NCI-H2107 treated with DMSO at 0.1 percent for 48 hours (cell line): ENCODE results near the gene KRTAP1-4.
"Not testable (repeated sequence)": the region's sequence is repeated elsewhere in the genome, so short reads cannot be mapped to it uniquely, and the experiment has no call there.

Source experiments
- DNase-seq: peaks from one replicate; lab custom pipeline; 2025; ENCODE audit not compliant: unreplicated experiment; lab: John Stamatoyannopoulos, UW

Gene KRTAP1-4

DNA sequence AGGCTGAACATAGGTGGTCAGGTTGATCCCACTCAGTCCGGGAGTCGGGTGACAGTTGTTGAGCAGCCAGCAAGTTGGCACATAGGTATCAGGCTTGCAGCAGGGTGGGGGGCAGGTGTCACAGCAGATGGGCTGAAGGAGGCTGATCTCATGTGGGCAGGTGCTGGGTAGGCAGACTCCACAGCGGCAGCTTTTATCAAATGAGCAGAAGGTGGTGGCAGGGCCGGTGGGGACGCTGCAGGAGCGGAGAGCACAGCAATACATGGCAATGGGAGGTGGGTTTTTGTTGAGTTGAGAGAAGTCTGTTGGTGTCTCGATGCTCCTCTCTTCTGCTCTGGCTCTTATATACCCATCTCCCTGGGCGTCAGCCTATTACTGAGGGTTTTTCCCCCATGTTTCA lies 21.2 kb downstream of the KRTAP1-4 start, which contains the start of gene KRTAP3-1:
KRTAP3-1 (minus strand) TSS at position 318 of the 400 bp plus-strand sequence; CDS start at position 264, 54 bp downstream.
- DNase-seq: peak; percentile 84

- peak; percentile 84 for DNase-seq
Measured at GRCh38 chr17:41004397-41004796, 25.6 kb downstream of the KRTAP1-4 start.

DNA sequence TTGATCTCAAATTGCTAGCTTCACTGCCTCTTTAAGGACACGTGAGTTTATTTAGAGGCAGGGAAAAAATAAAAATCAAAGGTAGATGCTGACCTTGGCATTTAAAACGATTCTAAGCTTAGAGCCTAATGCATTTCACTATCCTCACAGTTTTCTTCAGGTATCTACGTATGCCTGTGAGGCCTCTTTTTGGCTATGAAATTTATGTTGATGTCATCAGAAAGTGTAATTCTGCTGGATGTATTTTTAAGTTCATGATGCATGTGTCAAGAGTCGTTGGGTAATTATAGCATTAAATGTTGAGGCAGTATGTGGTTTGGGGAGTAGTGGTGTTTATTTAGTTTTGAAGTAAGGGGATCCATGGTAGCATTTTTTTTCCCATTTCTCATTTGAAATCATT lies 26.1 kb downstream of the KRTAP1-4 start:
- peak; percentile 84 for DNase-seq

GRCh38 chr17:41002814-41003213 lies 27.2 kb downstream of the KRTAP1-4 start:
- no peak for DNase-seq

GRCh38 chr17:41001795-41002194 lies 28.2 kb downstream of the KRTAP1-4 start:
- DNase-seq: no peak

DNA sequence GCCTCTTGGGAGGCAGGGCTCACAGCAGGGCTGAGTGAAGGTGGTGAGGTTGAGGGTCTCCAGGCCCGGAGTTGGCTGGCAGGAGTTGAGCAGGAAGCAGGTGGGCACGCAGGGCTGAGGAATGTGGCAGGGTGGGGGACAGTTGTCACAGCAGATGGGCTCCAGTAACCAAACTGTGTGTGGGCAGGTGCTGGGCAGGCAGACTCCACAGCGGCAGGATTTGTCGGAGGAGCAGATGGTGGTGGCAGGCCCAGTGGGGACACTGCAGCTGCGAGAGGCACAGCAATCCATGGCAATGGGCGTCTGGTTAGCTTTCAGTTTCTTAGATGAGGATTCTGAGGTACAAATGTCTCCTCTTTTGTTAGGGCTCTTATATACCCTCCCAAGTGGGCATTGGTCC lies 30.4 kb downstream of the KRTAP1-4 start, which contains the start of gene KRTAP3-2:
KRTAP3-2 (minus strand) TSS at position 344 of the 400 bp plus-strand sequence; CDS start at position 291, 53 bp downstream.
- not testable (repeated sequence) for DNase-seq

DNA sequence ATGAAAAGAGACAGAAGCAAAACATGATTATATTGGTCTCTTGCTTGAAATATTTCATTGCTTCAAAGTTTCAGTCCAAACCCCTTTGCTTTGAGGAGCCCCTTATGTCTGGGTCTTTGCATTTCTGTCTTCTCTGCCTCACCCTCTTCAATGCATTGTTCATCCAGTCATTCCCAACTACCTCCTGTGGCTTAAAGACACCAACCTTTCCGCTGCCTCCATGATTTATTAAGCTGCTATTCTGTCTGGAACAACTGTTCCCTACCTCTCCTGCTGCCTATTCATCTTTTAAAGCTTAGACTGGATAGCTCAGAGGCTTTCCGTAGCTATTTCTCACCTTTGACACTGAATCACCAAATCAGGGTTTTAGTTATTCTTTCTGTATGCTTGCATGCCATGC lies 32.6 kb downstream of the KRTAP1-4 start:
- DNase-seq: no peak

- no peak for DNase-seq
Measured at GRCh38 chr17:40996829-40997228, 33.2 kb downstream of the KRTAP1-4 start.

DNA sequence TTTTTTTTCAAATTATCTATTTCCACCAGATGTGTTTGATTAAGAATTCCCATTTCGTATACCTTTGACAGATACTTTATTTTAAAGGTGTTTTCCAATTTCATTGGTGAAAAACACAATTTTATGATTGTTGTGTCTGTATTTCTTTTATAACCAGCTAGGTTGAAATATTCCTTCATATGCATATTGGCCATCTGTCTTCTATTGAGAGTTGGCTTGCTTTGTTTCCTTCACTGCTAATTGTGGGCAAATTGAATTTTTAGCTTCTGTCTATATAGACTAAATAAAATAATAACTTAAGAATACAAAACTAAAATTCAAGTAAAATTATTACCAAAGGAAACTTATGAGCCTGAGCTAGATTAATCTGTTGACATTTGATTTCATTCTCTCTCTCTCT lies 34.9 kb downstream of the KRTAP1-4 start:
- DNase-seq: no peak

DNA sequence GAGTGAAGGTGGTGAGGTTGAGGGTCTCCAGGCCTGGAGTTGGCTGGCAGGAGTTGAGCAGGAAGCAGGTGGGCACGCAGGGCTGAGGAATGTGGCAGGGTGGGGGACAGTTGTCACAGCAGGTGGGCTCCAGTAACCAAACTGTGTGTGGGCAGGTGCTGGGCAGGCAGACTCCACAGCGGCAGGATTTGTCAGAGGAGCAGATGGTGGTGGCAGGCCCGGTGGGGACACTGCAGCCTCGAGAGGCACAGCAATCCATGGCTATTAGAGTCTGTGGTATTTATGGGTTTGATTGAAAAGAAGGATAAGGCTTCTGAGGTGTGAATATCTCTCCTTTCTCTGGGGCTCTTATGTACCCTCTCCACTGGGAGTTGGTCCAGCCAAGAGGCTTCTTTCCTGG lies 36.2 kb downstream of the KRTAP1-4 start, which contains the start of gene KRTAP3-3:
KRTAP3-3 (minus strand) TSS at position 326 of the 400 bp plus-strand sequence; CDS start at position 259, 67 bp downstream.
- DNase-seq: peak; percentile 93

DNA sequence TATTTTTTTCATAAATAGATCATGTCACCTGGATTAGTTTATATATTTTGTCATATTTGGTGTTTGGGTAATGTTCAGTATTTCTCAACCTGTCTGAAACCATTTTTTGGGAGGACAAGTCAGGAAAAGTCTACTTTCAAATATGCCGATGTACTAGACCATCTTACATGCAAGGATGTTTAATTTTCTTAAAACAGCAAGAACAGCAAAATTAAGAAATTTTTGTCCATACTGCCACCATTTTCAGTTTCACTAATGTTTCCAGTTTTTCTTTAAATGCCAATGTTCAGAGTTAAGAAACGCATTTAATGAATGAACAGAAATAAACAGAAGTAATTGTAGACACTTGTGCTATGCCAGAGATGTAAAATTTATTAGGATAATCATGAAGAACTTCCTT lies 36.9 kb downstream of the KRTAP1-4 start:
- DNase-seq: no peak

GRCh38 chr17:40992666-40993065 lies 37.3 kb downstream of the KRTAP1-4 start:
- DNase-seq: no peak

DNA sequence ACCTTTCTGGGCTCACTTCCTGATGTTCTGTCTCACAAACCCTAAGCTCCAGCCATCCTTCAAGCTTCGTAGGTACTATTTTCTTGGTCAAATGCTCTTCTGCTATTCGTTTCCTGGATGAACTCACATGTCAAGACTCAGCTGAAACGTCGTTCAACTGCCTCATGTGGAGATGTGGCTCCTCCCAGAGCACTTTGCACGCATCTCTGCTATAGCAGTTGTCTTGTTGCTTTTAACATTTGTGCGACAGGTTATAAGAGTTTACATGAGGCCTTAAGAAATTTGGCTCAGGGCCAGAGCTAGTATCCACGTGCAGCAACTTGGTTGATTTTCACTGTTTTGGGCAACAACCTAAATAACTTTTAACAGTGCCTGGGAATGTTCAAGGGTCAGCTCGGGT lies 43.1 kb downstream of the KRTAP1-4 start:
- no peak for DNase-seq

- DNase-seq: no peak
Measured at GRCh38 chr17:40984226-40984625, 45.8 kb downstream of the KRTAP1-4 start, which contains the start of gene KRT40. Gene KRT40 (minus strand): TSS chr17:40984326. CDS start chr17:40984273, 53 bp downstream.

DNA sequence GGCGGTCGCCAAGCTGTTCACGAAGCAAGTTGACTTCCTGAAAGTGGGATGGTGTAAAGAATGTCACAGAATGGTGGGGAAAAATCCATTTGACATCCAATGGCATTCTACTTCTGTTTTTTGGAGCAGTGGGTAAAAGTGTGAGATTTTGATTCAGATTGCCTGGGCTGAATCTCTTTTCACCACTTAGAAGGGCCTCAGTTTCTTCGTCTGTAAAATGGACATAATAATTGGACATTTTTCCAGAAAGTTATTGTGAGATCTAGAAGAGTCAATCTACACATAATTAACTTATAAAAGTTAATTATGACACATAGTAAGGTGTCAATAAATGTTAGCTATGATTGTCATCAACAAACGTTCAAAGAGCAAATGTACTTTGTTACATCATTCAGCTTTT lies 48.9 kb downstream of the KRTAP1-4 start:
- DNase-seq: no peak

GRCh38 chr17:40980596-40980995 lies 49.4 kb downstream of the KRTAP1-4 start:
- DNase-seq: peak; percentile 48

DNA sequence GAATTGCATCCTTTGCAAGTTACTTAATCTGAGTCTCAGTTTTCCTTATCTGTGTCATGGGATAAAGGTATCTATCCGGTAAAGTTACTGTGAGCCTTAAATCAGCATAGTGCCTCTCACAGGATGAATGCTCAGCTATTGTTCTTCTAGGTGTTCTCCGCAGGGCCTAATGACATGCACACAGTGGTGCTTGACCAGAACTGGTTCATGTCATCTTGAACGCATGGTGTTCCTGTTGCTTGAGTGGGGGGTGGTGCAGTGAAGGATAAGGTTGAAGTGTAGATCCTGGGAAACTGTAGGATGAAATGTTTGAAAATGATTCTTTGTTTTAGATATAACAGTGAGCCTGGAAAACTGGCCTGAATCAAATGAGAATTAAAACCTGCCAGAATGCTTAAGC lies 49.9 kb downstream of the KRTAP1-4 start:
- DNase-seq: no peak
